Measurements from ENCODE around the gene PHKA1.
A peak's percentile ranks its signal among the peaks of the same experiment; 100 is the strongest.
"Not testable (repeated sequence)": the region's sequence is repeated elsewhere in the genome, so short reads cannot be mapped to it uniquely, and the experiment has no call there.

The PHKA1 gene

GRCh38 chrX:72572248-72573157, 141.6 kb downstream of the PHKA1 start, which contains the start of gene HDAC8:
Gene HDAC8 (minus strand): TSS chrX:72572843. CDS start chrX:72572761, 82 bp downstream.
- DNase-seq (ENCODE audit: low read depth) = peak; percentile 90
- TF ChIP-seq CTCF (IDR thresholded peaks at IDR 0.05; ENCODE audit: low read length, missing control alignments) = no peak
- H3K4me3 ChIP-seq (replicated peaks; ENCODE audit: low read depth, low read length) = peak within 1 kb of the TSS; percentile 79

- peak; percentile 79 for DNase-seq (ENCODE audit: low read depth)
- peak; percentile 32 for TF ChIP-seq CTCF (IDR thresholded peaks at IDR 0.05; ENCODE audit: low read length, missing control alignments)
- H3K4me3 ChIP-seq (replicated peaks; ENCODE audit: low read depth, low read length) = no peak overlapping the region
These were observed 144.3 kb downstream of the PHKA1 start for GRCh38 chrX:72569786-72570185.

- TF ChIP-seq CTCF (IDR thresholded peaks at IDR 0.05; ENCODE audit: low read length, missing control alignments) = no peak
- H3K4me3 ChIP-seq (replicated peaks; ENCODE audit: low read depth, low read length) = no peak overlapping the region
- peak; percentile 62 for DNase-seq (ENCODE audit: low read depth)
These were observed 145.6 kb downstream of the PHKA1 start for GRCh38 chrX:72568406-72569092.

GRCh38 chrX:72566448-72566847, 147.7 kb downstream of the PHKA1 start:
- DNase-seq (ENCODE audit: low read depth) = no peak
- no peak for TF ChIP-seq CTCF (IDR thresholded peaks at IDR 0.05; ENCODE audit: low read length, missing control alignments)
- no peak overlapping the region for H3K4me3 ChIP-seq (replicated peaks; ENCODE audit: low read depth, low read length)

GRCh38 chrX:72559655-72560054, 154.5 kb downstream of the PHKA1 start:
- H3K4me3 ChIP-seq (replicated peaks; ENCODE audit: low read depth, low read length); DNase-seq (ENCODE audit: low read depth): not testable (repeated sequence)

- TF ChIP-seq CTCF (IDR thresholded peaks at IDR 0.05; ENCODE audit: low read length, missing control alignments) = no peak
- no peak overlapping the region for H3K4me3 ChIP-seq (replicated peaks; ENCODE audit: low read depth, low read length)
- no peak for DNase-seq (ENCODE audit: low read depth)
These were observed 159.5 kb downstream of the PHKA1 start for GRCh38 chrX:72554448-72555140.

- DNase-seq (ENCODE audit: low read depth); H3K4me3 ChIP-seq (replicated peaks; ENCODE audit: low read depth, low read length): not testable (repeated sequence)
These were observed 161.7 kb downstream of the PHKA1 start for GRCh38 chrX:72552443-72552842.

All from fibroblast of pulmonary artery (primary cell).